ENCODE results near the gene NTM.

- TF ChIP-seq CTCF (IDR thresholded peaks at IDR 0.05; ENCODE audit: low read length) (no peak), EZH2 (IDR thresholded peaks at IDR 0.05; ENCODE audit: borderline replicate concordance, low read length) (no peak)
These were observed 709.7 kb downstream of the NTM start for GRCh38 chr11:132080127-132080526.

Data from OCI-LY1 (cell line).